Hypothalamus (tissue), 51 donors: Measurements from ENCODE around the gene NADSYN1.
"Not testable (repeated sequence)": the region's sequence is repeated elsewhere in the genome, so short reads cannot be mapped to it uniquely, and the experiment has no call there.

Source experiments
- DNase-seq, 51 donors: peaks; one replicate each; lab custom pipeline; 2025; lab: John Stamatoyannopoulos, UW

Gene NADSYN1

DNA sequence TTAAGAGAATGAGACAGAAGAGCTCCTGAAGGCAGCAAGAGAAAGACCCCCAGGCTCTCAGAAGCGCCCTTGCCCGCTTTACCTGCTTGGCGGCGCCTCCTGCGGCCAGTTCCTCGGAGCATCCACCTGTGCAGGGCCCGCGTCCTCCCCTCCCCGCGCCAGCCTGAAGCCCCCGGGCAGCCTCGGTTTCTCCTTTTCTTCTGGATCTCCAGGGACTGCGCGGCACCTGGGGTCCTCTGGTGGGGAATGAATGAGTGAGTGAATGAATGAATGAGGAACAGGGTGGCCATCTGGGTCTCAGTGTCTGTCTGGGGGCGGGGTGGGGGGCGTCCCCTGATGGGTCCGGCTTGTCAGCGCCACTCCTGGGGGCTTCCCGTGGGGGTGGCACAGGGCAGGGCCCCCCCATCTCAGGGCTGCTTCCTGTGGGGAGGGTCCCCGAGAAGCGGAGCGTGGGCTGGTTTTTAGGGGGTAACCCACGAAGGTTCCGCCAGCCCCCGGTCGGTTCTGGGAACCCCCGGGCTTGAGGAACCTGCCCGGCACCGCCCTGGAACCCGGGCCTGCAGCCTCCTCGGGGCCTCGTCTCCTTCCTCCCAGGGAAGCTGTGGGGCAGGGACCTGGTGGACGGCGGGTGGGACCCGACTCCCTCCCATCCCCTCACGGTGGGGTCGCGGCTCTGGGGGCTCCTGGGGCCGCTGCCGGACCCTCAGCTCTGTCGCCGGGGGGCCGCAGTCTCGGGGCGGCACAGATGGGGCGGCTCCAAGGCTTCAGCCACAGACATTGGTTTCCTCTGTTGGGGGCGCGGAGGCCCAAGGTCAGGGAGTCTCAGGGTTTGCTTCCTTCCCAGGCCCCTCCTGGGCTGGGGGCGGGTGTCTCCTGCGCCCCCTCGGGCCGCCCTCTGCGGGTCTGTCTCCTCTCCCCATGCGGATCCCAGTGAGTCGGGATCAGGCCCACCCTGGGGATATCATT lies 65.8 kb downstream of the NADSYN1 start:
- DNase-seq: no peak

- no peak for DNase-seq
Observed at GRCh38 chr11:71519546-71519945, 66.5 kb downstream of the NADSYN1 start.

- no peak for DNase-seq
Observed at GRCh38 chr11:71525188-71525937, 72.4 kb downstream of the NADSYN1 start.

DNA sequence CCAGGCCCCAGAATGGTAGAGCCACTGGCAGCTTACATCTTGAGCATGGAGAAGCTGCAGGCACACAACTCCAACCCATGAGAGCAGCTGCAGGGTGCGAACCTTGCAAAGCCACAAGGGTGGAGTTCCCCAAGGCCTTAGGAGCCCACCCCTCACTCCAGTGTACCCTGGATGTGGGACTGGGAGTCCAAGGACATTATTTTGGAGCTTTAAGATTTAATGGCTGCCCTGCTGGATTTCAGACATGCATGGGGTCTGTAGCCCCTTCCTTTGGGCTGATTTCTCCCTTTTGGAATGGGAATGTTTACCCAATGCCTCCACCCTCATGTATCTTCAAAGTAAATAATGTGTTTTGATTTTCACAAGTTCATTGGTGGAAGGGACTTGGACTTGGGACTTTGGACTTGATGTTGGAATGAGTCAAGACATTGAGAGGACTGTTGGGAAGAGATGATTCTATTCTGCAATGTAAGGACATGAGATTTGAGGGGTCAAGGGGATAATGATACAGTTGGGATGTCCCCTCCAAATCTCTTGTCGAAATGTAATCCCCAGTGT lies 73.0 kb downstream of the NADSYN1 start:
- DNase-seq: no peak

DNA sequence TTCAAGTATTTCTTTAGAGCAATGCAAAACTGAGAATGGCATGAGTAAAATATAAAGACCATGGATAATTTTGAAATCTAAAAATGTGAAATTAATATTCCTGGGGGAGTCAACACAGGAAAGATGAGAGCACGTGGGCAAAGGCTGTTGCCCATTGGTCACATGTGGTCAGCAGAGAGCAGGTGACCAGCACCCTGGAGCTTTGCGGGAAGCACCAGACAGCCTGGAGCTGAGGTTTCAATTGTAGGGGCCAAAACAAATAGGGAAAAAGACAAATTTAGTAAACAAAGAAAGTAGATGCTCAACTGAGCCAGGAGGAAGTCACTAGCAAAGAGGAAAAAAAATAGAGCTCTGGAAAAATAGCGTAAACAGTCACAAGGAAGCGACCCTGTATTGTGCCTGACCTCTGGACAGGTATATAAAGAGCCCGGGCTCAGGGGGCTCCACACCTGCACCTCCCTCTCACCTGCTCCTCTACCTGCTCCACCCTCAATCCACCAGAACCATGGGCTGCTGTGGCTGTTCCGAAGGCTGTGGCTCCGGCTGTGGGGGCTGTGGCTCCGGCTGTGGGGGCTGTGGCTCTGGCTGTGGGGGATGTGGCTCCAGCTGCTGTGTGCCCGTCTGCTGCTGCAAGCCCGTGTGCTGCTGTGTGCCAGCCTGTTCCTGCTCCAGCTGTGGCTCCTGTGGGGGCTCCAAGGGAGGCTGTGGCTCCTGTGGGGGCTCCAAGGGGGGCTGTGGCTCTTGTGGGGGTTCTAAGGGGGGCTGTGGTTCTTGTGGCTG lies 74.0 kb downstream of the NADSYN1 start, which contains the start of gene KRTAP5-7:
TSS of gene KRTAP5-7 (plus strand) at position 472 of the 780 bp plus-strand sequence. CDS start at position 506, 34 bp downstream.
- DNase-seq: not testable (repeated sequence)

- no peak for DNase-seq
Observed at GRCh38 chr11:71527576-71528210, 74.7 kb downstream of the NADSYN1 start.

DNA sequence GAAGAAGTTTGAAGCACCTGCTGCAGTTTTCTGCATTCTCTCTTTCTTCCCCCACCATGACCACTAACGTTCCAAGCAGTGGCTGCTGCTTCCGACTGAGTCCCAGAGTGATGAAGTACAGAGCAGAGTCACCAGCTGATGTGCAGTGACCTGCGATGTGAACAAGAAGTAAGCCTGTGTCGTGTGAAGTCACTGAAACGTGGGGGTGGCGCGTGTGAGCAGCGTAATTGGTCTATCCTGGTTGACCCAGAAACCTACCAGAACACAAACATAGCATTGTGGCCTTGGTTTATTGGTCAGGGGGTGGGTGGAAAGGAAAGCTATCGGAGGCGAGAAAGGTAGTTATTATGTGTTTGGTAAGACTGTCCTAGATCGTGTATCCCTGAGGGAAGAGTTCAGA lies 77.6 kb downstream of the NADSYN1 start:
- no peak for DNase-seq

- no peak for DNase-seq
Observed at GRCh38 chr11:71532036-71532610, 79.1 kb downstream of the NADSYN1 start.

GRCh38 chr11:71534711-71535608 lies 82.0 kb downstream of the NADSYN1 start:
- not testable (repeated sequence) for DNase-seq

GRCh38 chr11:71535825-71536224 lies 82.8 kb downstream of the NADSYN1 start:
- DNase-seq: no peak

- DNase-seq: no peak
Observed at GRCh38 chr11:71537537-71537936, 84.5 kb downstream of the NADSYN1 start.

- not testable (repeated sequence) for DNase-seq
Observed at GRCh38 chr11:71537977-71538665, 85.1 kb downstream of the NADSYN1 start, which contains the start of gene KRTAP5-8. TSS of gene KRTAP5-8 (plus strand) at chr11:71538025. CDS start at chr11:71538056, 31 bp downstream.

DNA sequence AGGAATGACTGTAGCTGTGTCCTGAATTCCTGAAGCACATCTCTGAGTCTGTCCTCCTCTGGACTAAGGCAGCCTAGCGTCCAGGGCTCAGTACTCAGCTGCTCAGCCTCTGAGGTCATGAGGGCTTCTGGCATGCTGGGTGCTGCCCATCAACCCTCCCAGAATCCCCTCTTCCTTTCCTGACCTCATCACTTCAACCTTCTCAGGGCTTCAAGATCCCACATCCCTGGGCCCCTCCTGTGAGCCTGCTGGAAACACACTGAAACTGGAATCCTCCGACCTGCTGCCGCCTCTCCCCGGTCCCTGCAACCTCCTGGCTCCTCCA lies 85.6 kb downstream of the NADSYN1 start:
- DNase-seq: no peak

- no peak for DNase-seq
Observed at GRCh38 chr11:71539017-71539416, 86.0 kb downstream of the NADSYN1 start.

DNA sequence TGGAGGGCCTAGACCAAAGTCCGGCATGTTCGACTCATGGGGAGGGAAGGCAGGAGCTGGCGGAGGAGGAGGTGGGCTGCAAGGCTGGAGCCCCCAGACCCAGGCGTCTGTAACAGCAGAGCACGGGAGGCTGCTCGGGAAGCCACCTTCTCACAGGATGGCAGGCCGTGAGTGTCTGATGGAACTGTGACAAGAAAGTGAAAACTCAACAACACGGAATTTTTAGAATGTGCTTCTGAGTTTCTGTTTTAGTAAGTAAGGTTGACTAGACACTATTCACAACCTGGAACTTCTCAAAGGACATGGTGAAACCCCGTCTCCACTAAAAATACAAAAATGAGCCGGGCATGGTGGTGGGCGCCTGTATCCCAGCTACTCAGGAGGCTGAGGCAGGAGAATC lies 87.0 kb downstream of the NADSYN1 start:
- DNase-seq: not testable (repeated sequence)

GRCh38 chr11:71540521-71541304 lies 87.7 kb downstream of the NADSYN1 start:
- not testable (repeated sequence) for DNase-seq

- no peak for DNase-seq
Observed at GRCh38 chr11:71542382-71542781, 89.4 kb downstream of the NADSYN1 start.
